ENCODE measurements around the gene KLHDC7B.
"Not testable (repeated sequence)": the region's sequence is repeated elsewhere in the genome, so short reads cannot be mapped to it uniquely, and the experiment has no call there.

Gene KLHDC7B

DNA sequence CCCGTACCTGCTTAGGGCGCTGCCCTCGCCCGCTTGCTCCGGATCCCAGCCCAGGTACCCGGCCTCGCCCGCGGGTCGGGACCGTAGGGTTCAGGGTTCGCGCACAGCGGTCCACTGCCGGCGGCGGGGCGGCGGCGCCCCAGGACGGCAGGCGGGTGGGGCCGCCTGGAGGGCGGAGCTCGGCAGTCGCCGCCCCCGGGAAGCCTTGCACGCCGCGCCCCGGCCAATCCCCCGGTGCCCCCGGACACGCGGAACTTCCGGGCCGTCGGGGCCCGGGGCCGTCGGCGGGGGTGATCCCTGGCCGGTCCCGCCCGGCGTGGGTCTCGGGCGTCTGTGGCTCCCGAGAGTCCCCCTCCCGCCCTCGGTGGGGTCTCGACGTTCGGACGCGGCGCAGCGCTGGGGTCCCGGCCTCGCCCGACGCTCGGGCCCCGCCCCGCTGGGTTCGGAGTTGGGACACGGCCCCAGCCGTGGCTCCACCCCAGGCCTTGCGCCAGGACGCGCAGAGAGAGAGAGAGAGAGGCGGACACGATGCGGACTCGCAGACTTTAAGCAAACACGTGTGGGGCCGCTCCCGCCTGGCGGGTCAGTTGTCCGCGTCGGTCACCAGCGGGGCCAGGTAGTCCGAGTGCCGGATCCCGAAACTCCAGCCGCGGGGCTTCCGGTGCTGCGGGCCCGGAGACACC, 15.7 kb upstream of the KLHDC7B start, which contains the start of gene TYMP:
Gene TYMP, minus strand, starts transcription at position 116 of the 683 bp plus-strand sequence. CDS start 303 bp downstream, outside the sequence.
- DNase-seq (ENCODE audit: low spot score): peak; percentile 93
- TF ChIP-seq, protein P1, sequence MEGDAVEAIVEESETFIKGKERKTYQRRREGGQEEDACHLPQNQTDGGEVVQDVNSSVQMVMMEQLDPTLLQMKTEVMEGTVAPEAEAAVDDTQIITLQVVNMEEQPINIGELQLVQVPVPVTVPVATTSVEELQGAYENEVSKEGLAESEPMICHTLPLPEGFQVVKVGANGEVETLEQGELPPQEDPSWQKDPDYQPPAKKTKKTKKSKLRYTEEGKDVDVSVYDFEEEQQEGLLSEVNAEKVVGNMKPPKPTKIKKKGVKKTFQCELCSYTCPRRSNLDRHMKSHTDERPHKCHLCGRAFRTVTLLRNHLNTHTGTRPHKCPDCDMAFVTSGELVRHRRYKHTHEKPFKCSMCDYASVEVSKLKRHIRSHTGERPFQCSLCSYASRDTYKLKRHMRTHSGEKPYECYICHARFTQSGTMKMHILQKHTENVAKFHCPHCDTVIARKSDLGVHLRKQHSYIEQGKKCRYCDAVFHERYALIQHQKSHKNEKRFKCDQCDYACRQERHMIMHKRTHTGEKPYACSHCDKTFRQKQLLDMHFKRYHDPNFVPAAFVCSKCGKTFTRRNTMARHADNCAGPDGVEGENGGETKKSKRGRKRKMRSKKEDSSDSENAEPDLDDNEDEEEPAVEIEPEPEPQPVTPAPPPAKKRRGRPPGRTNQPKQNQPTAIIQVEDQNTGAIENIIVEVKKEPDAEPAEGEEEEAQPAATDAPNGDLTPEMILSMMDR (IDR thresholded peaks at IDR 0.05; ENCODE audit: extremely low read depth, insufficient read depth, missing control alignments): no peak
- in situ Hi-C loops (cut with MboI; ENCODE audit: low pct_unique_long_range_greater_than_20kb, low sequenced_read_pairs, unreplicated experiment): no loop called here

DNA sequence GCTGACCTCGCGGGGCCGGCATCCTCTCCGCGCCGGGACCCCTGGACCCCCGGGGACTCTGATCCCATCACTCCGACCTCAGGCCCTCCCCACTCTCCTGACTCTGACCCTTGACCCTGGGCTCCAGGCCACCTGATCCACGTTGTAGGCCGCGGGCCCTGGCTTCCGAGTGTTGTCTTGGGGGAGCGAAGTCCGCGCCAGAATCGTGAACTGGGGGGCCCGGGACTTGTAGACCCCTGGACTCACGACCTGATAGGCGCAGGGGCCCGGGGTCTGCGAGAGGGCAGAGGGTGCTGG, 15.2 kb upstream of the KLHDC7B start:
- in situ Hi-C loops (cut with MboI; ENCODE audit: low pct_unique_long_range_greater_than_20kb, low sequenced_read_pairs, unreplicated experiment): no loop called here
- TF ChIP-seq, protein P1 (IDR thresholded peaks at IDR 0.05; ENCODE audit: extremely low read depth, insufficient read depth, missing control alignments): no peak
- no peak for DNase-seq (ENCODE audit: low spot score)

DNA sequence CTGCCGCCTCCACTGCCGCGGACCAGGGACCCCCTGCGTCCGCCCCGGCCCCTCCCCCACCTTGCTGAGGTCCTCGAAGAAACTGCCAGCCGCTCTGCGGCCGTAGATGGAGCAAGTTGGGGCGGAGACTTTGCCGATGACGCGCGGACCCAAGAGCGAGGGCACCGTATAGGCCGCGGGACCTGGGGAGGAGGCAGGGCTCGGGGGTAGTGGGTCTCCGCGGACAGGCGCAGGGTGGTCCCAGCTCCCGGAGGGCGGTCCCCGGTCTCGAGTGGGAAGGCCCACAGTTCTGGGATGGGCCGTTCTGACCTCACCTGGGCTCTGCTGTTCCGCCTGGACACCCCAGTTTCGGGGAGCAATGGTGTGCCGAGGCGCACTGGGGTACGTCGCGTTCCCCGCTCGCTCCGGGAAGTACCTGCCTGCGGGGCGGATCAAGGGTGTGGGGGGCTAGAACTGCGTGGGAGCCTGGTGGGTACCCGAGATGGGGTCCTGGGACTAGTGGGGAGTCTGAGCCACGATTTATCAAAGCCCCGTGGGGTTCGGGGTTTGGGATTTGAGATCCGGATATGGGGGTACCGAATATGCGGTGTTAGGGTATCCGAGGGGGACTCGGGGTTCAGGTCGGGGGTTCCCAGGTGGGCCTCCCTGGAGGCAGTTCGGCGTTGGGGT, 14.7 kb upstream of the KLHDC7B start:
- in situ Hi-C loops (cut with MboI; ENCODE audit: low pct_unique_long_range_greater_than_20kb, low sequenced_read_pairs, unreplicated experiment): no loop called here
- TF ChIP-seq, protein P1 (IDR thresholded peaks at IDR 0.05; ENCODE audit: extremely low read depth, insufficient read depth, missing control alignments): no peak

DNA sequence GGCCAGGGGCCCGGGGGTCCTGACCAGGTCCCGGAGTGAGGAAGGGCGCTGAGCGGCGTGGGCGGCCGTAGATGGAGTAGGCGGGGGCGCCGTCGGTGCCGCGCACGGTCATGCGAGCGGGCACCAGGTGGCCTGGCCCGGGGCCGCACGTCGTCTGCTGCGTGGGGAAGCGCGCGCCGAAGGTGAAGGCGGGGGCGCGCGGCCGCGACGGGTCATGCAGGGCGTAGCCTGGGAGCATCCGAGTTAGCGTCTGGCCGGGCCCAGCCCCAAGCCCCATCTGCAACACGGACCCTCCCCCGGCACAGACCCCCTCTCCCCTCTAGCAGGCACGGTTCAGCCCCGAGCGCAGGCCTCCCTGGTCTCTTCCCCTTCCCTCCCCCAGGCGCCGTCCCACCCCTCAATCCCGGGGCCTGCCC, 14.1 kb upstream of the KLHDC7B start:
- peak; percentile 83 for DNase-seq (ENCODE audit: low spot score)
- in situ Hi-C loops (cut with MboI; ENCODE audit: low pct_unique_long_range_greater_than_20kb, low sequenced_read_pairs, unreplicated experiment): no loop called here
- TF ChIP-seq, protein P1 (IDR thresholded peaks at IDR 0.05; ENCODE audit: extremely low read depth, insufficient read depth, missing control alignments): no peak

More for the DNA sequence above, 14.7 kb upstream of the KLHDC7B start:
- DNase-seq (ENCODE audit: low spot score): peak; percentile 89

DNA sequence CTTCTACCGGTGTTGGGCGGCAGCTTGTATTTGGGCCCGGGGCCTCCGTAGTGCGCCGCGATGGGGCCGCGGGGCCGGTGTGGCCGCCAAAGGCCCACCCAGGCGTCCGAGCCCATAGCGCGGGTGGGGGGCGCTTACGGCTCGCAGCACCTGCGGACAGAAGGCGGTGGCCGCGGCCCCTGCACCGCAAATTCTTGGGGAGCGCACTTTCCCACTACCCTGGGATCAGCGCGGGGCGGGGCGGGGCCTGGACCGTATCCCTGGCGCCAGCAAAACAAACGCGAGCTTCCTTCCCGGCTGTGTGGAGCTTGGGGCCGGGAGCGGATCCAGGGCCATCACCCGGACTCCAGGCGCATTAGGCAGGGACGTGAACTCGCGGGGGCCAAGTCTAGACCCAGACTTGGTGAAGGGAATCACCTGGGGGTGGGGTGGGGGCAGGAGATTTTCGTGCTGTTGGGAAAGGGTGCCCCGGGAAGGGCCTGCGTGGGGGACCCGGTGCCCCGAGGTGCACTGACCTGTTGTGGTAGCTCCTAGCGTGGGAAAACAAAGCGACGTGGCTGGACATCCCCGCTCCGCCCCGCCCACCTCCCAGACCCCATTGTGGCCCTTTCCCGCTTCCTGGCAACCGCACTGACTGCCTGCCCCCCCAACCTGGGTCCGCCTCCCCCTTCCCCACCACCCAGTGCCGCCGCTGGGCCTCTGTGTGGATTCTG, 13.6 kb upstream of the KLHDC7B start:
- in situ Hi-C loops (cut with MboI; ENCODE audit: low pct_unique_long_range_greater_than_20kb, low sequenced_read_pairs, unreplicated experiment): no loop called here
- DNase-seq (ENCODE audit: low spot score): no peak
- TF ChIP-seq, protein P1 (IDR thresholded peaks at IDR 0.05; ENCODE audit: extremely low read depth, insufficient read depth, missing control alignments): peak; percentile 23

DNA sequence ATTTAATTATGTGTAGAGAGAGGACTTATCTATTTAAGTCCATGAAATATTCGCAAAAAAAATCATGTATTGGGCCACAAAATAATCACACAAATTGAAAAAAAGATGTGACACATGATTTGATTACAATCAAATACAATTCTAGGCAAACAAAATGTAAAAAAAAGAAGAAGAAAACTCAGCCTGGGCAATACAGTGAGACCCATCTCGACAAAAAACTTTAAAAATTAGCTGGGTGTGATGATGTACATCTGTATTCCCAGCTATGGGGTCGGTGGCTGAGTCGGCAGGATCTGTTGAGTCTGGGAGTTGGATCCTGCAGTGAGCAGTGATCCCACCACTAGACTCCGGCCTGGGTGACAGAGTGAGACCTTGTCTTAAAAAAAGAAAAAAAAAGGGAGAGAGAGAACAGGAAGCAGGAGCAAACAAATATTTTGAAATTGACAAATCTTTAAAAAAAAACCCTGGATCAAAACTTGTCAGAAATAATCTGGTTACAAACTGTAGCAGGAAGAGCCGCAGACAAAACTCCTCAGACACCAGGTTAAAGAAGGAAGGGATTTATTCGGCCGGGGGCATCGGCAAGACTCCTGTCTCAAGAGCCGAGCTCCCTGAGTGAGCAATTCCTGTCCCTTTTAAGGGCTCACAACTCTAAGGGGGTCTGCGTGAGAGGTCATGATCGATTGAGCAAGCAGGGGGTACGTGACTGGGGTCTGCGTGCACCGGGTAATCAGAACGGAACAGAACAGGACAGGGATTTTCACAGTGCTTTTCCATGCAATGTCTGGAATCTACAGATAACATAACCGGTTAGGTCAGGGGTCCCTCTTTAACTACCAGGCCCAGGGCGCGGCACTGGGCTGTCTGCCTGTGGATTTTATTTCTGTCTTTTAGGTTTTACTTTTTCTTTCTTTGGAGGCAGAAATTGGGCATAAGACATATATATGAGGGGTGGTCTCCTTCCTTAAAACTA, 12.6 kb upstream of the KLHDC7B start:
- no peak for DNase-seq (ENCODE audit: low spot score)
- TF ChIP-seq, protein P1 (IDR thresholded peaks at IDR 0.05; ENCODE audit: extremely low read depth, insufficient read depth, missing control alignments): no peak
- in situ Hi-C loops (cut with MboI; ENCODE audit: low pct_unique_long_range_greater_than_20kb, low sequenced_read_pairs, unreplicated experiment): no loop called here

DNA sequence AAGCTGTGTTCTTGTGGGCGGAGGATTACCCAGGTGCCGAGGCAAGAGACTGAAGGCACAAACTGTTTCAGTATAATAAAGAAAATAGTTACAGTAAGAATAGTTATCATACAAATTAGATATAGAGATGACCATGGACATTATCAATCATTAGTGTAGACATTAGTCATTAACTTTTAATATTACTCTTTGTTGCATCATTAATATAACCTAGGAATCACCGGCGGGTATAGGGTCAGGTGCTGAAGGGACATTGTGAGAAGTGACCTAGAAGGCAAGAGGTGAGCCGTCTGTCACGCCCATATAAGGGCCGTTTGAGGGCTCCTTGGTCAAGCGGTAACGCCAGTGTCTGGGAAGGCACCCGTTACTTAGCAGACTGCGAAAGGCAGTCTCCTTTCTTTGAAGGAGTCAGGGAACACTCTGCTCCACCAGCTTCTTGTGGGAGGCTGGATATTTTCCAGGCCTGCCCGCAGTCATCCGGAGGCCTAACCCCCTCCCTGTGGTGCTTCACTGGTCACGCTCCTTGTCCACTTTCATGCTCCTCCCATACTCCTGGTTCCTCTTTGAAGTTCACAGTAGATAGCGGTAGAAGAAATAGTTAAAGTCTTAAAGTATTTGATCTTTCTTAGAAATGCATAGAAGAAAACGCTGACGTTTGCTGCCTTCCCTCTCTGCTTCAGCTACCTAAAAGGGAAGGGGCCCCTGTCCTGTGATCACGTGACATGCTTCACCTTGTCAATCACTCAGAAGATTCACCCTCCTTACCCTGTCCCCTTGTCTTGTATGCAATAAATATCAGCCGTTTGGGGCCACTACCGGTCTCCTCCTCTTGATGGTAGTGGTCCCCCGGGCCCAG, 11.6 kb upstream of the KLHDC7B start:
- DNase-seq (ENCODE audit: low spot score); in situ Hi-C loops (cut with MboI; ENCODE audit: low pct_unique_long_range_greater_than_20kb, low sequenced_read_pairs, unreplicated experiment): not testable (repeated sequence)

Data from GM13977 (cell line).